Natural killer cell treated with Interleukin-12 subunit alpha and Interleukin-12 subunit beta and Interleukin-15 and Interleukin-18, amount 100 ng/mL, for 72 hours (primary cell): ENCODE results near the gene KBTBD7. TPM values are rescaled to one million over a fixed set of nuclear protein-coding genes. Genes with fewer than 3 reads are reported as not detected.

Experiments used
- ATAC-seq, 2 donors: fragments of 150-1000 bp; cut with Tn5 transposase in 1 of 2; sonication (Bioruptor Pico), chemical (Tn5 transposase) in 1 of 2; 2 replicates each; pipeline ENCODE4 v1.10.0; 2021
- DNase-seq: peaks from one replicate; pipeline ENCODE4 v3.0.0; 2022; ENCODE audit warnings: low spot score
- H3K27ac Mint-ChIP-seq, 2 donors: 1 replicate in 1 of 2; 2 replicates in 1 of 2; pipeline ENCODE4 v1.8.0; 2022; ENCODE audit warnings: mixed read lengths in 2 of 2, mild to moderate bottlenecking in 1 of 2, moderate library complexity in 1 of 2
- H3K27me3 Mint-ChIP-seq, 2 donors: 1 replicate in 1 of 2; 2 replicates in 1 of 2; pipeline ENCODE4 v1.8.0; 2022; ENCODE audit warnings: mixed read lengths in 2 of 2
- H3K36me3 Mint-ChIP-seq: one replicate; pipeline ENCODE4 v1.8.0; 2022; ENCODE audit warnings: mixed read lengths
- H3K4me1 Mint-ChIP-seq, 2 donors: 1 replicate in 1 of 2; 2 replicates in 1 of 2; pipeline ENCODE4 v1.8.0; 2022; ENCODE audit warnings: low read depth in 2 of 2, mixed read lengths in 2 of 2, mild to moderate bottlenecking in 1 of 2
- H3K4me3 Mint-ChIP-seq: one replicate; pipeline ENCODE4 v1.8.0; 2022; ENCODE audit warnings: mixed read lengths
- H3K9me3 Mint-ChIP-seq: 2 replicates; pipeline ENCODE4 v1.8.0; 2022; ENCODE audit warnings: mixed read lengths
- total RNA-seq, 2 donors: library from RNA; stranded (reverse); gene quantifications; one replicate each; pipeline ENCODE4 v1.2.3, GENCODE V29; 2022

KBTBD7 gene
- total RNA-seq, 2 donors from 2014 or later = 4.1 to 5.3 TPM

DNA sequence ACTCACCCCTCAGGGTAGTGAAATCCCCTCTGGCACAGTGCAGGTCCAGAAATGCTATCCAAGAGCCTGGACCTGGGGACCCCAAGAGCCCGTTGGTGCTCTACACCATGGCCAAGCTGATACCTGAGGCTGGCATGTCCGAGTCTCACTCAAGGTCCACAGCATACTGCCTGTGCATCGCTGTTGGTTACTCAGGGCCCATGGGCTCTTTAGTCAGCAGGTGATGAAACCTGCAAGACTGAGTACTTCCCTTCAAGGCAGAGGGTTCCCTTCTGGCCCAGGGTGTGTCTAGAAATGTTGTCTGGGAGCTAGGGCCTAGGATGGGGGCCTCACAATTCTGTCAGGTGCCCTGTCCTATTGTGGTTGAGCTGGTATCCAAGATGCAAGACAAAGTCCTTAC lies 19.6 kb upstream of the KBTBD7 start:
- Mint-ChIP-seq H3K27ac (no peak overlapping the region), H3K9me3 (no peaks in the 10 kb centered on the region)
- ATAC-seq = peak in 1 of 2 donors; percentile 15

DNA sequence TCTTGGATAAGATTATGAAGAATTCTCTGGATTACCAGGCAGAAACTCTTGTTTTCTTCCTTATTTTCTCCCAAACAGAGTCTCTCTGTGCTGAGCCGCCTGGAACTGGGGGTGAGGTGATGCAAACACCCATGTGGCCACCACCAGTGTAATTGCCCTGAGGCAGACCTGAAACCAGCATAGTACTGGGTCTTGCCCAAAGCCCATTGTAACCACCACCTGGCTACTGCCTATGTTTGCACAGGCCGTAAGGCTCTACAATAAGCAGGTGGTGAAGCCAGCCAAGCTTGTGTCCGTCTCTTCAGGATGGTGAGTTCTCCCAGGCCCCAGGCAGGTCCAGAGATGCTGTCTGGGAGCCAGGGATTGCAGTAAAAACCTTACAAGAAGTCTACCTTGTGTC lies 18.9 kb upstream of the KBTBD7 start:
- Mint-ChIP-seq H3K9me3 (no peaks in the 10 kb centered on the region), H3K4me3 (no peak overlapping the region), H3K36me3 (peaks cover 26% of the 10 kb centered on the region), H3K27me3 (peaks cover 6 to 8% of the 10 kb centered on the region in 2 donors), H3K4me1 (no peaks in the 10 kb centered on the region), H3K27ac (no peak overlapping the region)
- no peak for DNase-seq
- ATAC-seq = no peak

More for the DNA sequence above, 19.6 kb upstream of the KBTBD7 start:
- H3K27me3 Mint-ChIP-seq = peaks cover 6 to 8% of the 10 kb centered on the region in 2 donors
- no peak for DNase-seq
- no peak overlapping the region for H3K4me3 Mint-ChIP-seq
- no peaks in the 10 kb centered on the region for H3K4me1 Mint-ChIP-seq
- peaks cover 26% of the 10 kb centered on the region for H3K36me3 Mint-ChIP-seq

DNA sequence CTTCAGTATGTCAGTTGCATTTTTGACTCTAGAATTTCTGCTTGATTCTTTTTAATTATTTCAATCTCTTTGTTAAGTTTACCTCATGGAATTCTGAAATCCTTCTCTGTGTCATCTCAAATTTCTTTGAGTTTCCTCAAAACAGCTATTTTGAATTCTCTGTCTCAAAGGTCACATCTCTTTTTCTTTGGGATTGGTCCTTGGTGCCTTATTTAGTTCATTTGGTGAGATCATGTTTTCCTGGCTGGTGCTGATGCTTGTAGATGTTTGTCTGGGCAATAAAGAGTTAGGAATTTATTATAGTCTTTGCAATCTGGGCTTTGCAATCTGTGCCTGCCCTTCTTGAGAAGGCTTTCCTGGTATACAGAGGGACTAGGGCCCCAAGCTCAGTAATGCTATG lies 18.5 kb upstream of the KBTBD7 start:
- no peak for ATAC-seq
- no peak for DNase-seq
- H3K27ac Mint-ChIP-seq = no peak overlapping the region
- H3K9me3 Mint-ChIP-seq = no peaks in the 10 kb centered on the region
- no peak overlapping the region for H3K4me3 Mint-ChIP-seq
- no peaks in the 10 kb centered on the region for H3K4me1 Mint-ChIP-seq
- peaks cover 6 to 8% of the 10 kb centered on the region in 2 donors for H3K27me3 Mint-ChIP-seq
- peaks cover 26% of the 10 kb centered on the region for H3K36me3 Mint-ChIP-seq

DNA sequence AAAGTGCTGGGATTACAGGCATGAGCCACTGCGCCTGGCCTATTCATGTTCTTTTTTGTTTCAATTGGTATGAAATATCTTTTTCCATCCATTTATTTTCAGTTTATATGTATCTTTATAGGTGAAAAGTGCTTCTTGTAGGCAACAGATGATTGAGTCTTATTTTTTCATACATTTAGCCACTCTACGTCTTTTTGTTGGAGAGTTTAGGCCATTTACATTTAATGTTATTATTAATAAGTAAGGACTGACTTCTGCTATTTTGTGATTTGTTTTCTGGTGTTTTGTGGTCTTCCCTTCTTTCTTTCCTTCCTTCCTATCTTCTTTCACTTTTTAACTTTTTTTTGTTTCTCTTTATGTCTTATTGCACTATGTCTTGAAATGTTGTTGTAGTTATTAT lies 16.7 kb upstream of the KBTBD7 start:
- Mint-ChIP-seq H3K4me1 (no peaks in the 10 kb centered on the region), H3K27ac (no peak overlapping the region), H3K9me3 (no peaks in the 10 kb centered on the region), H3K27me3 (peaks cover 6 to 8% of the 10 kb centered on the region in 2 donors), H3K4me3 (no peak overlapping the region), H3K36me3 (peaks cover 26% of the 10 kb centered on the region)
- DNase-seq (no peak), ATAC-seq (no peak)

DNA sequence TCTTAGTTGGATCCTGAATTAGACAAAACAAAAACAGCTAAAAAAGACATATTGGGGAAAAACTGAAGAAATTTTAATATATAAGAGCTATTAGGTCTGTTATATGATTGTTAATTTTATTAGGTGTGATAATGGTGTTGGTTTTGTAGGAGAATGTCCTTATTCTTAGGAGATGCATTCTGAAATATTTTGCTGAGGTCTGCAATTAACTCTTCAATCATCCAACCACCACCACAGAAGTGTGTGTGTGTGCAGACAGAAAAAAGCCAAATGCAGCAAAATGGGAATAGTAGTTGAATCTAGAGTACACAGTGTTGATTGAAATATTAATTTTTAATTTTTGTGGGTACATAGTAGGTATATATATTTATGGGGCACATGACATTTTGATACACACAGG lies 12.1 kb upstream of the KBTBD7 start:
- H3K27me3 Mint-ChIP-seq = peaks cover 6 to 8% of the 10 kb centered on the region in 2 donors
- no peak overlapping the region for H3K27ac Mint-ChIP-seq
- no peaks in the 10 kb centered on the region for H3K9me3 Mint-ChIP-seq
- H3K4me3 Mint-ChIP-seq = no peak overlapping the region
- H3K36me3 Mint-ChIP-seq = peaks cover 17% of the 10 kb centered on the region
- ATAC-seq (no peak), DNase-seq (no peak)
- no peaks in the 10 kb centered on the region for H3K4me1 Mint-ChIP-seq

DNA sequence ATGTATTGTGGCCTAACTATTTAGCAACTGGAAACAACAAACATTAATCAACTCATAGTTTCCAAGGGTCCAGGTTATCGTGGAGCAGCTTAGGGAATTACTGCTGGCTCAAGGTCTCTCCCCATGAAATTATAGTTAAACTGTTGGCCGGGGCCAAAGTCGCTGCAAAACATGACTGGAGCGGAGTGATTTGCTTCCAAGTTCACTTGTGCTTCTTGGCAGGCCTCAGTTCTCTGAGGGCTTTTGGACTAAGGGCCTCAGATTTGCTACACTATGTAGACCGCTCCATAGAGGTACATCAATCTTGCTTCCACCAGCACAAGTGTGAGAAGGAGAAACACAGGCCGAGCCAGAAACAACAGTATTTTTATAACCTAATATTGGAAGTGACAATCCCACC lies 9.4 kb upstream of the KBTBD7 start:
- Mint-ChIP-seq H3K4me1 (no peaks in the 10 kb centered on the region), H3K27ac (no peak overlapping the region), H3K9me3 (no peaks in the 10 kb centered on the region), H3K4me3 (no peak overlapping the region), H3K36me3 (no peaks in the 10 kb centered on the region), H3K27me3 (no peaks in the 10 kb centered on the region)
- ATAC-seq = no peak
- peak; percentile 35 for DNase-seq

DNA sequence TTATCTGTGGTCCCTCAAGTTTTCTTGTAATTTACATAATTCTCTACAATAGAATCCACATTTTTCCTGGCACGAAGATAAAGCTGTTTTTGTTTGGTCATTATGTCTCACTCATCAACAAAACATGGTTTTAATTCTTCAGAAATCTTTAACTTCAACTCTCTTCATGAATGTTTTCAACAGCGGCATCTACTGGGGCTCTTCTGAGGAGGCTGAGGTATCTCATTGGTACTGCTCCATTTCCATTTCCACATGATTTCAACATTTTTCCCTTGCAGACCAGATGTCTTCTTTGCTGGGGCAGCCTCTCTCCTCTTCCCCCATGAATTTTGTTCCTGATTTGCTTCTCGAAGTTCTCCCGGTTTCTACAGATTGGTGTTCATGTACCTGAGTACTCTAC lies 5.8 kb upstream of the KBTBD7 start:
- no peak overlapping the region for H3K4me3 Mint-ChIP-seq
- no peaks in the 10 kb centered on the region for H3K4me1 Mint-ChIP-seq

DNA sequence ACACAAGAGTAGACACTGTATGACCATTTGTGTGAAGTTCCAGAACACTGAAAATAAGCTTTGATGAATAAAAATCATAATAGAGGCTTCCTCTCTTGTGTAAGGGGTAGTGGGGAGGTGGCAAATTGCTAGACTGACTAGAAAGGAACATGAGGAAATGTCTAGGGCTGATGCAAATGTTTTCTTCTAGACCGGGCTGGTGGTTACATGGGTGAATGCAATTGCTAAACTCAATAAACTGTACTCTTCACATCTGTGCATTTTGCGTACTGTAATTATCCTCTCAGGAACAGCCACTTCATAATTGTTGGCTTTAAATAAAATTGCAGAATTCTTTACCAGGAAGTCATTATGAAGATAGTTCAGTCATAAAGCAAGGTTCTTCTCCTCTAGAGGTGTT lies 5.2 kb upstream of the KBTBD7 start:
- no peaks in the 10 kb centered on the region for H3K27me3 Mint-ChIP-seq
- H3K4me3 Mint-ChIP-seq = no peak overlapping the region
- H3K9me3 Mint-ChIP-seq = no peaks in the 10 kb centered on the region
- no peak for DNase-seq
- no peaks in the 10 kb centered on the region for H3K36me3 Mint-ChIP-seq
- peak in 1 of 2 donors; percentile 40 for ATAC-seq
- H3K4me1 Mint-ChIP-seq = peaks cover 1% of the 10 kb centered on the region in 2 donors
- H3K27ac Mint-ChIP-seq = no peak overlapping the region

More for the DNA sequence above, 5.8 kb upstream of the KBTBD7 start:
- no peak for ATAC-seq
- Mint-ChIP-seq H3K36me3 (no peaks in the 10 kb centered on the region), H3K27me3 (no peaks in the 10 kb centered on the region), H3K27ac (no peak overlapping the region), H3K9me3 (no peaks in the 10 kb centered on the region)
- no peak for DNase-seq

DNA sequence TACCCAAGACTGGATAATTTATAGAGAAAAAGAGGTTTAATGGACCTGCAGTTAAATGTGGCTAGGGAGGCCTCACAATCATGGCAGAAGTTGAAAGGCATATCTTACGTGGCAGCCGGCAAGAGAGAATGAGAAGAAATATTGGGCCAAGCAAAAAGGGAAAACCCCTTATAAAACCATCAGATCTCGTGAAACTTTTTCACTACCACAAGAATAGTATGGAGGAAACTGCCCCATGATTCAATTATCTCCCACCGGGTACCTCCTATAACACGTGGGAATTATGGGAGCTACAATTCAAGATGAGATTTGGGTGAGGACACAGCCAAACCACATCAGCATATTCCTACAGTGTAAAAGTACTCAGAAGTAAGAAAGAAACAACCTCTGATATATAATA lies 4.7 kb upstream of the KBTBD7 start:
- no peak for DNase-seq
- Mint-ChIP-seq H3K27me3 (no peaks in the 10 kb centered on the region), H3K9me3 (no peaks in the 10 kb centered on the region)

GRCh38 chr13:41196620-41197019 lies 2.3 kb upstream of the KBTBD7 start:
- H3K4me3 Mint-ChIP-seq = no peak overlapping the region
- DNase-seq = no peak
- H3K4me1 Mint-ChIP-seq = peaks cover 21 to 23% of the 10 kb centered on the region in 2 donors
- no peaks in the 10 kb centered on the region for H3K9me3 Mint-ChIP-seq
- no peaks in the 10 kb centered on the region for H3K27me3 Mint-ChIP-seq
- H3K36me3 Mint-ChIP-seq = peaks cover 6% of the 10 kb centered on the region
- H3K27ac Mint-ChIP-seq = peak overlapping the region in 1 of 2 donors; percentile 1
- no peak for ATAC-seq

More for the DNA sequence above, 4.7 kb upstream of the KBTBD7 start:
- H3K4me1 Mint-ChIP-seq = peaks cover 5 to 6% of the 10 kb centered on the region in 2 donors
- no peaks in the 10 kb centered on the region for H3K36me3 Mint-ChIP-seq
- ATAC-seq = no peak
- no peak overlapping the region for H3K27ac Mint-ChIP-seq
- H3K4me3 Mint-ChIP-seq = no peak overlapping the region

- no peaks in the 10 kb centered on the region for H3K9me3 Mint-ChIP-seq
- H3K4me3 Mint-ChIP-seq = no peak overlapping the region
- H3K36me3 Mint-ChIP-seq = peaks cover 6% of the 10 kb centered on the region
- no peak overlapping the region for H3K27ac Mint-ChIP-seq
- no peak for ATAC-seq
- no peak for DNase-seq
- H3K4me1 Mint-ChIP-seq = peaks cover 21 to 23% of the 10 kb centered on the region in 2 donors
- H3K27me3 Mint-ChIP-seq = no peaks in the 10 kb centered on the region
Measured at GRCh38 chr13:41196011-41196410, 1.6 kb upstream of the KBTBD7 start.

GRCh38 chr13:41193469-41193868 lies 900 bp downstream of the KBTBD7 start:
- Mint-ChIP-seq H3K4me3 (peak overlapping the region; percentile 95), H3K36me3 (peaks cover 6% of the 10 kb centered on the region), H3K9me3 (no peaks in the 10 kb centered on the region), H3K27me3 (no peaks in the 10 kb centered on the region), H3K4me1 (peaks cover 21 to 23% of the 10 kb centered on the region in 2 donors), H3K27ac (peak overlapping the region; percentile 82 to 93)
- DNase-seq (no peak), ATAC-seq (no peak)

GRCh38 chr13:41188584-41188983 lies 5.8 kb downstream of the KBTBD7 start:
- Mint-ChIP-seq H3K27ac (no peak overlapping the region), H3K27me3 (no peaks in the 10 kb centered on the region), H3K4me3 (no peak overlapping the region), H3K9me3 (no peaks in the 10 kb centered on the region), H3K36me3 (peaks cover 6% of the 10 kb centered on the region), H3K4me1 (peaks cover 10 to 15% of the 10 kb centered on the region in 2 donors)
- DNase-seq = no peak
- ATAC-seq = no peak

DNA sequence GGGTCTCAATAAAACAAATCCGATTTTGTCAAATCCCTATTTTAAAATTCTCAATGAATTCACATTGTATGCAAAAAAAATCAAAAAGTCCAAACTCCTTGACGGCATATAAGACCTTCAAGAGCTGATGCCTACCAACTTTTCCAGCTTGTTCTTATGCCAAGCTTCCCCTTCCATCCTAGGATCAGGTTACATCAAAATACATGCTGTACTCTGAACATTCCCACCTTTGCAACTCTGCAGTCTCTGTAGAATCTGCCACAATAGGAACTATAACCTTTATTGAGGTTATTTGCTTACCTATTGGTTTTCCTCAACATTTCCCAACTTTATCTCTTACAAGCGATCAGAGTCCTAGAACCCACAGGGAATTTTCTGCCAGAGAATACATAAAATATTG lies 7.9 kb downstream of the KBTBD7 start:
- ATAC-seq (no peak), DNase-seq (no peak)
- H3K4me1 Mint-ChIP-seq = no peaks in the 10 kb centered on the region
- no peaks in the 10 kb centered on the region for H3K9me3 Mint-ChIP-seq
- no peaks in the 10 kb centered on the region for H3K36me3 Mint-ChIP-seq
- H3K27me3 Mint-ChIP-seq = no peaks in the 10 kb centered on the region
- no peak overlapping the region for H3K27ac Mint-ChIP-seq
- H3K4me3 Mint-ChIP-seq = no peak overlapping the region

GRCh38 chr13:41182231-41182630 lies 12.1 kb downstream of the KBTBD7 start:
- DNase-seq (no peak), ATAC-seq (no peak)
- H3K27me3 Mint-ChIP-seq = no peaks in the 10 kb centered on the region
- H3K4me3 Mint-ChIP-seq = no peak overlapping the region
- no peak overlapping the region for H3K27ac Mint-ChIP-seq
- H3K9me3 Mint-ChIP-seq = no peaks in the 10 kb centered on the region
- H3K36me3 Mint-ChIP-seq = no peaks in the 10 kb centered on the region
- peaks cover 0 to 4% of the 10 kb centered on the region in 2 donors for H3K4me1 Mint-ChIP-seq
